ENCODE data around the gene TBC1D9B. TPM values are rescaled to one million over a fixed set of nuclear protein-coding genes. Genes with fewer than 3 reads are reported as not detected.

TBC1D9B gene
- total RNA-seq, 1 experiment from 2014 or later, result 70.9 TPM

- Mint-ChIP-seq H3K27ac (no peak overlapping the region), H3K9me3 (no peaks in the 10 kb centered on the region), H3K4me3 (no peak overlapping the region), H3K27me3 (ENCODE audit: low read depth) (no peaks in the 10 kb centered on the region), H3K4me1 (peaks cover 41% of the 10 kb centered on the region), H3K36me3 (peaks cover 60% of the 10 kb centered on the region)
- TF ChIP-seq ZNF512 (CRISPR knock-in tag; IDR thresholded peaks at IDR 0.05; ENCODE audit: borderline replicate concordance) (no peak), ZNF423 (CRISPR knock-in tag; IDR thresholded peaks at IDR 0.05) (no peak), ZMAT4 (CRISPR knock-in tag; IDR thresholded peaks at IDR 0.05) (no peak), ETV6 (CRISPR knock-in tag; IDR thresholded peaks at IDR 0.05) (no peak), GTF2I (CRISPR knock-in tag; conservative IDR thresholded peaks at IDR 0.05) (no peak), E2F4 (CRISPR knock-in tag; IDR thresholded peaks at IDR 0.05; ENCODE audit: borderline replicate concordance, low read depth) (no peak)
- ATAC-seq (no peak), DNase-seq (ENCODE audit: low spot score) (no peak)
- POLR2A ChIA-PET, result interaction anchor here (0.6 kb wide), 1 partner anchor 143 kb away, joined by 3 read pairs; no protein-coding TSS in a partner anchor
- CTCF ChIA-PET, result no interaction called here
These were observed 83.0 kb downstream of the TBC1D9B start for GRCh38 chr5:179824745-179825112.

DNA sequence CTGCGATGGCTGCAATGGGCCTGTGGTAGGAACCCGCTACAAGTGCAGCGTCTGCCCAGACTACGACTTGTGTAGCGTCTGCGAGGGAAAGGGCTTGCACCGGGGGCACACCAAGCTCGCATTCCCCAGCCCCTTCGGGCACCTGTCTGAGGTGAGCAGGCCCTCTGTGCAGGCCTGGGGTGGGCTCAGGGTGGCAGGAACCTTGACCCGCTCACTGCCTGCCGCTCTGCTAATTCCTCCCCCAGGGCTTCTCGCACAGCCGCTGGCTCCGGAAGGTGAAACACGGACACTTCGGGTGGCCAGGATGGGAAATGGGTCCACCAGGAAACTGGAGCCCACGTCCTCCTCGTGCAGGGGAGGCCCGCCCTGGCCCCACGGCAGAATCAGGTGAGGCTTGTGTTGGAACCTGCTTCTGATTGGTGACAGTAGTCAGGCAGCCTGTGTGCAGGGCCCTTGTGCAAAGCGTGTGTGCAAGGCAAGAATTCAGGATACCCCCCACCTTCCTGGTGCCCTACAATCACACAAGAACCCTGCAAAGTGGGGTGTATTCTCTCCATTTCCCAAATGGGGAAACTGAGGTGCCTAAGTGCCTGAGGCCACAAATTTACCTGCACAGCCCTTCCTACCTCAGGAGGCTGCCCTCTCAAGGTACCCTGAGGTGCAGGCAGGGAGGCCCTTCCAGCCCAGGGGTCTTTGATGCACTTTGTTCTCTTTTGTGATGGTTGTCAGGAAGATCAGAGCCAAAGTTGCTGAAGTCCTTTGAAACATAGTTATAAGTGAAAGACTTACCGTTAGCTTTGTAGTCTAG lies 83.6 kb downstream of the TBC1D9B start:
- DNase-seq (ENCODE audit: low spot score) (no peak), ATAC-seq (no peak)
- ChIA-PET POLR2A (interaction anchor here (0.6 to 0.9 kb wide), 2 partner anchors 13 to 142 kb away, joined by 3 read pairs; no protein-coding TSS in a partner anchor), CTCF (interaction anchor here (0.6 kb wide), 1 partner anchor 57 kb away, joined by 3 read pairs; no protein-coding TSS in a partner anchor)
- Mint-ChIP-seq H3K27ac (no peak overlapping the region), H3K4me1 (peaks cover 38% of the 10 kb centered on the region), H3K4me3 (no peak overlapping the region), H3K36me3 (peaks cover 55% of the 10 kb centered on the region), H3K27me3 (ENCODE audit: low read depth) (no peaks in the 10 kb centered on the region), H3K9me3 (no peaks in the 10 kb centered on the region)
- TF ChIP-seq SP1 (CRISPR knock-in tag; conservative IDR thresholded peaks at IDR 0.05), result no peak
- no peak for TF ChIP-seq ZNF138 (CRISPR knock-in tag; conservative IDR thresholded peaks at IDR 0.05)
- TF ChIP-seq ZNF317 (CRISPR knock-in tag; IDR thresholded peaks at IDR 0.05; ENCODE audit: borderline replicate concordance, low read depth), result no peak
- no peak for TF ChIP-seq ZBTB43 (CRISPR knock-in tag; IDR thresholded peaks at IDR 0.05)
- no peak for TF ChIP-seq GTF2I (CRISPR knock-in tag; conservative IDR thresholded peaks at IDR 0.05)
- no peak for TF ChIP-seq ATF3 (CRISPR knock-in tag; conservative IDR thresholded peaks at IDR 0.05)
- TF ChIP-seq PRDM15 (CRISPR knock-in tag; IDR thresholded peaks at IDR 0.05), result no peak
- no peak for TF ChIP-seq TEAD4 (CRISPR knock-in tag; IDR thresholded peaks at IDR 0.05)
- no peak for TF ChIP-seq OVOL2 (CRISPR knock-in tag; IDR thresholded peaks at IDR 0.05; ENCODE audit: borderline replicate concordance)
- TF ChIP-seq ZNF219 (CRISPR knock-in tag; IDR thresholded peaks at IDR 0.05; ENCODE audit: borderline replicate concordance), result no peak
- TF ChIP-seq MAX (CRISPR knock-in tag; IDR thresholded peaks at IDR 0.05), result no peak
- TF ChIP-seq, protein P1, sequence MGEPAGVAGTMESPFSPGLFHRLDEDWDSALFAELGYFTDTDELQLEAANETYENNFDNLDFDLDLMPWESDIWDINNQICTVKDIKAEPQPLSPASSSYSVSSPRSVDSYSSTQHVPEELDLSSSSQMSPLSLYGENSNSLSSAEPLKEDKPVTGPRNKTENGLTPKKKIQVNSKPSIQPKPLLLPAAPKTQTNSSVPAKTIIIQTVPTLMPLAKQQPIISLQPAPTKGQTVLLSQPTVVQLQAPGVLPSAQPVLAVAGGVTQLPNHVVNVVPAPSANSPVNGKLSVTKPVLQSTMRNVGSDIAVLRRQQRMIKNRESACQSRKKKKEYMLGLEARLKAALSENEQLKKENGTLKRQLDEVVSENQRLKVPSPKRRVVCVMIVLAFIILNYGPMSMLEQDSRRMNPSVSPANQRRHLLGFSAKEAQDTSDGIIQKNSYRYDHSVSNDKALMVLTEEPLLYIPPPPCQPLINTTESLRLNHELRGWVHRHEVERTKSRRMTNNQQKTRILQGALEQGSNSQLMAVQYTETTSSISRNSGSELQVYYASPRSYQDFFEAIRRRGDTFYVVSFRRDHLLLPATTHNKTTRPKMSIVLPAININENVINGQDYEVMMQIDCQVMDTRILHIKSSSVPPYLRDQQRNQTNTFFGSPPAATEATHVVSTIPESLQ (CRISPR knock-in tag; IDR thresholded peaks at IDR 0.05), result no peak
- no peak for TF ChIP-seq IRF2 (CRISPR knock-in tag; IDR thresholded peaks at IDR 0.05; ENCODE audit: borderline replicate concordance, low read depth)
- no peak for TF ChIP-seq RELA (CRISPR knock-in tag; IDR thresholded peaks at IDR 0.05; ENCODE audit: borderline replicate concordance)
- TF ChIP-seq ZNF416 (CRISPR knock-in tag; IDR thresholded peaks at IDR 0.05), result no peak
- TF ChIP-seq CBFB (CRISPR knock-in tag; IDR thresholded peaks at IDR 0.05; ENCODE audit: low read depth), result no peak
- TF ChIP-seq NR3C1 (CRISPR knock-in tag; conservative IDR thresholded peaks at IDR 0.05; ENCODE audit: low read depth), result no peak
